ENCODE measurements around the gene CFAP299. TPM values are rescaled to one million over a fixed set of nuclear protein-coding genes. Genes with fewer than 3 reads are reported as not detected.

CFAP299 gene
- total RNA-seq, 1 experiment from 2014 or later: not detected

DNA sequence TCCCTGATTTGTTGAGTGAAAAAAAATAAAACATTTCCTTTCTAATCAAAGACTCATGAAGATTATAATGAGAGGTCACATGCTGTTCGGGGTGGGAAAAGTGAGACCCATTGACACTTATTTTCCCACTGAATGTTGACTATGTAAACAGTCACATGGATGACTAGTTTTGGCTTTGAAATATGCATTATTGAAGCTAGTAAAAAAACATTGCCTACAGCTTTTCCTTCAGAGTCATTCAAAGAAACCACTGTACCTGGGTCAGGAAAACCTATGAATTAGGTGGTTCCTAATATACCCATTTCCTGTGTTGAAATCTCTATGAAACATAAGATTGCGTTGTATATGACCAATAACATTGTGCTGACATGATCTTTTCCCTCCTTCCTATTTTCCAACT lies 251.2 kb downstream of the CFAP299 start:
- Histone ChIP-seq H3K79me2 (ENCODE audit: insufficient read depth, low read length) (no peaks in the 10 kb centered on the region), H3K9ac (ENCODE audit: low read length) (no peak overlapping the region), H3K4me3 (replicated peaks in 1 of 2; ENCODE audit: low read depth in 1 of 2, low read length in 2 of 2) (no peak overlapping the region), H2AFZ (ENCODE audit: low read depth, low read length, poor library complexity, severe bottlenecking) (no peak overlapping the region), H3K9me2 (ENCODE audit: insufficient read depth) (no peaks in the 10 kb centered on the region), H3K4me2 (ENCODE audit: low read length) (no peak overlapping the region), H3K36me3 (ENCODE audit: control insufficient read depth in 1 of 2, insufficient read depth in 2 of 2, low read length in 2 of 2) (no peaks in the 10 kb centered on the region), H3K27ac (ENCODE audit: low read depth, low read length) (no peak overlapping the region), H3K4me1 (ENCODE audit: control insufficient read depth in 1 of 2, insufficient read depth in 2 of 2, low read length in 2 of 2) (no peaks in the 10 kb centered on the region), H3K9me3 (ENCODE audit: control insufficient read depth in 1 of 2, insufficient read depth in 1 of 2, low read depth in 1 of 2, low read length in 2 of 2) (no peaks in the 10 kb centered on the region), H3K27me3 (ENCODE audit: insufficient read depth, low read length) (0 out of 2 replicates have a peak, but pooled peaks cover 4% of the 10 kb centered on the region), H4K20me1 (ENCODE audit: insufficient read depth) (no peaks in the 10 kb centered on the region)
- no peak for DNase-seq (ENCODE audit: low read depth, low spot score)
- intact Hi-C loops (cut with micrococcal nuclease): no loop called here
- ATAC-seq: no peak
- RAD21 ChIA-PET (ENCODE audit: low non-redundant PET in 1 of 2, low total read pairs in 2 of 2, uncharacterized antibody in 2 of 2, unreplicated experiment in 2 of 2): no interaction called here
- TF ChIP-seq, protein P1, sequence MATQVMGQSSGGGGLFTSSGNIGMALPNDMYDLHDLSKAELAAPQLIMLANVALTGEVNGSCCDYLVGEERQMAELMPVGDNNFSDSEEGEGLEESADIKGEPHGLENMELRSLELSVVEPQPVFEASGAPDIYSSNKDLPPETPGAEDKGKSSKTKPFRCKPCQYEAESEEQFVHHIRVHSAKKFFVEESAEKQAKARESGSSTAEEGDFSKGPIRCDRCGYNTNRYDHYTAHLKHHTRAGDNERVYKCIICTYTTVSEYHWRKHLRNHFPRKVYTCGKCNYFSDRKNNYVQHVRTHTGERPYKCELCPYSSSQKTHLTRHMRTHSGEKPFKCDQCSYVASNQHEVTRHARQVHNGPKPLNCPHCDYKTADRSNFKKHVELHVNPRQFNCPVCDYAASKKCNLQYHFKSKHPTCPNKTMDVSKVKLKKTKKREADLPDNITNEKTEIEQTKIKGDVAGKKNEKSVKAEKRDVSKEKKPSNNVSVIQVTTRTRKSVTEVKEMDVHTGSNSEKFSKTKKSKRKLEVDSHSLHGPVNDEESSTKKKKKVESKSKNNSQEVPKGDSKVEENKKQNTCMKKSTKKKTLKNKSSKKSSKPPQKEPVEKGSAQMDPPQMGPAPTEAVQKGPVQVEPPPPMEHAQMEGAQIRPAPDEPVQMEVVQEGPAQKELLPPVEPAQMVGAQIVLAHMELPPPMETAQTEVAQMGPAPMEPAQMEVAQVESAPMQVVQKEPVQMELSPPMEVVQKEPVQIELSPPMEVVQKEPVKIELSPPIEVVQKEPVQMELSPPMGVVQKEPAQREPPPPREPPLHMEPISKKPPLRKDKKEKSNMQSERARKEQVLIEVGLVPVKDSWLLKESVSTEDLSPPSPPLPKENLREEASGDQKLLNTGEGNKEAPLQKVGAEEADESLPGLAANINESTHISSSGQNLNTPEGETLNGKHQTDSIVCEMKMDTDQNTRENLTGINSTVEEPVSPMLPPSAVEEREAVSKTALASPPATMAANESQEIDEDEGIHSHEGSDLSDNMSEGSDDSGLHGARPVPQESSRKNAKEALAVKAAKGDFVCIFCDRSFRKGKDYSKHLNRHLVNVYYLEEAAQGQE (IDR thresholded peaks at IDR 0.05; ENCODE audit: low read depth): no peak
- TF ChIP-seq, protein P2, sequence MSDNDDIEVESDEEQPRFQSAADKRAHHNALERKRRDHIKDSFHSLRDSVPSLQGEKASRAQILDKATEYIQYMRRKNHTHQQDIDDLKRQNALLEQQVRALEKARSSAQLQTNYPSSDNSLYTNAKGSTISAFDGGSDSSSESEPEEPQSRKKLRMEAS (IDR thresholded peaks at IDR 0.05): no peak
- TF ChIP-seq ZFX (IDR thresholded peaks at IDR 0.05): no peak
- TF ChIP-seq EZH2phosphoT487 (IDR thresholded peaks at IDR 0.05; ENCODE audit: borderline replicate concordance): no peak
- no peak for TF ChIP-seq EGR1 (IDR thresholded peaks at IDR 0.05; ENCODE audit: low read depth)
- no peak for TF ChIP-seq EZH2 (IDR thresholded peaks at IDR 0.05)
- TF ChIP-seq ELF1 (IDR thresholded peaks at IDR 0.05; ENCODE audit: borderline replicate concordance, low read depth): no peak
- TF ChIP-seq TCF7L2 (IDR thresholded peaks at IDR 0.05; ENCODE audit: borderline replicate concordance, extremely low read depth, insufficient read depth, insufficient read length): no peak
- no peak for TF ChIP-seq POLR2A (IDR thresholded peaks at IDR 0.05; ENCODE audit: borderline replicate concordance, extremely low read depth, insufficient read depth, insufficient read length)
- CTCF ChIA-PET: no interaction called here
- POLR2A ChIA-PET: no interaction called here
- no TSS peak for BruUV-seq (replicated peaks)

All from HCT116 (cell line).